Vagina (tissue), 2 donors: Measurements from ENCODE around the gene STK32B.

Experiments used
- POLR2AphosphoS5 ChIP-seq, 2 donors: sonication (generic); formaldehyde crosslinking; IDR thresholded peaks; one replicate each; pipeline ENCODE4 v1.9.0; 2017; ENCODE audit warnings: antibody characterized with exemption in 2 of 2, mild to moderate bottlenecking in 2 of 2, low read depth in 1 of 2; ENCODE audit not compliant: insufficient read depth in 1 of 2
- TF ChIP-seq, protein P1 (sequence below), 3 experiments: fragments of 450-650 bp in 2 of 3; fragments of 200-600 bp in 1 of 3; sonication (generic) in 1 of 3; IDR thresholded peaks; one replicate each; pipeline ENCODE4 v1.5.1; 2017 to 2019; ENCODE audit warnings: antibody characterized with exemption in 3 of 3, mild to moderate bottlenecking in 2 of 3, moderate library complexity in 2 of 3

DNA sequence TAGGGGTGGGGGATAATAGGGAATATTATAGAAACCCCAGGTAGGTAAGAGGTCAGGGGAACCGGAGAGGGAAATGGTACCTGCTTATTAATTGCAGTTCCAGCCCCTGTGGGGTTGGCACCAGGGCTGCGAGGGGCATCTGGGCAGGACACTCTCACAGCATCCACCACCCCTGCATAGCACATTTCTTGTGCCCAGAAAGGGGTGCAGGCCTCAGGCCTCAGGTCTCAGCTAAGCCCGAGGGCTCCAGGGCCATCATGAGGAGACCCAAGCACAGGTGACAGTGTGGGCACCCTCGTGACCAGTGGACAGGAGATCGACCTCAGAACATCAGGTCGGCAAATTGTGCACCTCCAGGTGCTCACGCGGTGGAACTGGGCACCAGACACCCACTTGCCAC lies 492.4 kb downstream of the STK32B start:
- TF ChIP-seq, protein P1, sequence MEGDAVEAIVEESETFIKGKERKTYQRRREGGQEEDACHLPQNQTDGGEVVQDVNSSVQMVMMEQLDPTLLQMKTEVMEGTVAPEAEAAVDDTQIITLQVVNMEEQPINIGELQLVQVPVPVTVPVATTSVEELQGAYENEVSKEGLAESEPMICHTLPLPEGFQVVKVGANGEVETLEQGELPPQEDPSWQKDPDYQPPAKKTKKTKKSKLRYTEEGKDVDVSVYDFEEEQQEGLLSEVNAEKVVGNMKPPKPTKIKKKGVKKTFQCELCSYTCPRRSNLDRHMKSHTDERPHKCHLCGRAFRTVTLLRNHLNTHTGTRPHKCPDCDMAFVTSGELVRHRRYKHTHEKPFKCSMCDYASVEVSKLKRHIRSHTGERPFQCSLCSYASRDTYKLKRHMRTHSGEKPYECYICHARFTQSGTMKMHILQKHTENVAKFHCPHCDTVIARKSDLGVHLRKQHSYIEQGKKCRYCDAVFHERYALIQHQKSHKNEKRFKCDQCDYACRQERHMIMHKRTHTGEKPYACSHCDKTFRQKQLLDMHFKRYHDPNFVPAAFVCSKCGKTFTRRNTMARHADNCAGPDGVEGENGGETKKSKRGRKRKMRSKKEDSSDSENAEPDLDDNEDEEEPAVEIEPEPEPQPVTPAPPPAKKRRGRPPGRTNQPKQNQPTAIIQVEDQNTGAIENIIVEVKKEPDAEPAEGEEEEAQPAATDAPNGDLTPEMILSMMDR (IDR thresholded peaks at IDR 0.05) = no peak
- TF ChIP-seq POLR2AphosphoS5 (IDR thresholded peaks at IDR 0.05; ENCODE audit: insufficient read depth in 1 of 2, low read depth in 1 of 2) = no peak
